ENCODE data around the gene AGTR2. TPM values are rescaled to one million over a fixed set of nuclear protein-coding genes. Genes with fewer than 3 reads are reported as not detected.

The AGTR2 gene, protein sequence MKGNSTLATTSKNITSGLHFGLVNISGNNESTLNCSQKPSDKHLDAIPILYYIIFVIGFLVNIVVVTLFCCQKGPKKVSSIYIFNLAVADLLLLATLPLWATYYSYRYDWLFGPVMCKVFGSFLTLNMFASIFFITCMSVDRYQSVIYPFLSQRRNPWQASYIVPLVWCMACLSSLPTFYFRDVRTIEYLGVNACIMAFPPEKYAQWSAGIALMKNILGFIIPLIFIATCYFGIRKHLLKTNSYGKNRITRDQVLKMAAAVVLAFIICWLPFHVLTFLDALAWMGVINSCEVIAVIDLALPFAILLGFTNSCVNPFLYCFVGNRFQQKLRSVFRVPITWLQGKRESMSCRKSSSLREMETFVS
- total RNA-seq, result not detected in 2 replicates

DNA sequence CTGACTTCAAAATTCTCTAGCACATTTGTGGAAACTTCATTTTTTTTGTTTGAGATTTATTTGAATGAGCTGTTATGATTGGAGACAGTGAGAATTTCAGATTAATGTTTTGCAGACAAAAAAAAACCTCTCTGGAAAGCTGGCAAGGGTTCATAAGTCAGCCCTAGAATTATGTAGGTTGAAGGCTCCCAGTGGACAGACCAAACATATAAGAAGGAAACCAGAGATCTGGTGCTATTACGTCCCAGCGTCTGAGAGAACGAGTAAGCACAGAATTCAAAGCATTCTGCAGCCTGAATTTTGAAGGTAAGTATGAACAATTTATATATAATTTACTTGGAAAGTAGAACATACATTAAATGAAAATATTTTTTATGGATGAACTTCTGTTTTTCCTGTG, at the start of gene AGTR2:
Gene AGTR2, plus strand, starts transcription at position 234 of the 400 bp plus-strand sequence. CDS start 1,537 bp downstream, outside the sequence.

Measured in aortic smooth muscle cell (primary cell).